ENCODE measurements around the gene RNF168.
"Not testable (repeated sequence)": the region's sequence is repeated elsewhere in the genome, so short reads cannot be mapped to it uniquely, and the experiment has no call there.

The RNF168 gene

DNA sequence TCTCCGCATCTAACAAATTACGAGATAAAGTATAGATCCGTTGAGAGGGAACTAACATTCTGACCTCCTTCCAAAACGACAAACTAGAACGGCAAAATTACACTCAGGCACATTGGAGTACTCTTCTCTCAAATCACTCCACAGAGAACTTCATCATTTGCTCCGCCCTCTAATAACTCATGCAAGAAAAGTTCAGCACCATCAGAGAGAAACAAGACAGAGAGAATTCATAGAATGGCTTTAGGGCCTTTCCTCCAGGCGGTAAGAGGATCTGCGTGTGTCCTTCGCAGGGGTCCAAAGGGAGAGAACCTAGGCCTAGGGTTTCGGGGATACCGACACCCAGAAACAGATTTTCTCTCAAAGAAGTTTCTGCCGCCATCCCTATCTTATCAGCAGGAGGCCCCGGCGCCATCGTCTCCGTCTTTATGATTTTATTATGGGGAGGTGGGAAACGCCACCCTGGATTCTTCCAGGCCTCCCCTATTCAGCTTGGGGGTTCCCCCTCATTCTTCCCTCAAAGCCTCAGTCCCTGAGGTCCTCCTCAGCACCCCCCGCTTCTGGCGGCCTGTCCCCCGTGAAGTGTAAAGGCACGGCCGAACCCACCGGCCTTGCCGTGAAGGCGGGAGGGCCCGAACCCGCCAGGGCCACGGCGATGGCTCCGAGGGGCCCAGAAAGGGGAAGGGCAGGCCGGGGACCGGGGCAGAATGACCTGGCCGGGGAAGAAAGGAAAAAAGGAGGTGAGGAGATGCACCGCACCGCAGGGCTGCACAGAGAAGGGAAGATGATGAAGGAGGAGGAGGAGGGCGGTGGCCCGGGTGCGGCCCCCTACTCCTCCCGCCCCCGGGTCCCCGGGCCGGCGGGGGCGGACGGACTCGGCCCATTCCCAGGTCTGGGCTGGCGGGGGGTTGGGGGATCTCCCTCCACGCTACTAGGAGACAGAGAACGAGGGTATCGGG is 72.1 kb downstream of the RNF168 start:
- in situ Hi-C loops (cut with MboI; ENCODE audit: low pct_unique_long_range_greater_than_20kb, low sequenced_read_pairs) = no loop called here
- peak; percentile 51 for DNase-seq

DNA sequence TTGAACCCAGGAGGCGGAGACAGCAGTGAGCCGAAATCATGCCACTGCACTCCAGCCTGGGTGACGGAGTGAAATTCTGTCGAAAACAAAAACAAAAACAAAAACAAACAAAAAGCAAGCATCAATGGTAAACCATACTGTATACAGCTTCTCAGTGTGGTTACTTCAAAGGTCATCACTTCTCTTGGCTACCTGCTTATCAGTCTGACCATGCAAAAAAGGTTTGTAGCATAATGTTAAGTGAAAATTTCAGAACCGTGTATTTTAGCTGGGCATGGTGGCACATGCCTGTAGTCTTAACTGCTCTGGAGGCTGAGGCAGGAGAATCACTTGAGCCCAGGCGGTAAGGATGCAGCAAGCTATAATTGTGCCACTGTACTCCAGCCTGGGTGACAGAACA is 75.5 kb downstream of the RNF168 start:
- no peak for DNase-seq
- in situ Hi-C loops (cut with MboI; ENCODE audit: low pct_unique_long_range_greater_than_20kb, low sequenced_read_pairs) = no loop called here

GRCh38 chr3:196424421-196424820 is 79.1 kb downstream of the RNF168 start:
- DNase-seq; in situ Hi-C loops (cut with MboI; ENCODE audit: low pct_unique_long_range_greater_than_20kb, low sequenced_read_pairs): not testable (repeated sequence)

DNA sequence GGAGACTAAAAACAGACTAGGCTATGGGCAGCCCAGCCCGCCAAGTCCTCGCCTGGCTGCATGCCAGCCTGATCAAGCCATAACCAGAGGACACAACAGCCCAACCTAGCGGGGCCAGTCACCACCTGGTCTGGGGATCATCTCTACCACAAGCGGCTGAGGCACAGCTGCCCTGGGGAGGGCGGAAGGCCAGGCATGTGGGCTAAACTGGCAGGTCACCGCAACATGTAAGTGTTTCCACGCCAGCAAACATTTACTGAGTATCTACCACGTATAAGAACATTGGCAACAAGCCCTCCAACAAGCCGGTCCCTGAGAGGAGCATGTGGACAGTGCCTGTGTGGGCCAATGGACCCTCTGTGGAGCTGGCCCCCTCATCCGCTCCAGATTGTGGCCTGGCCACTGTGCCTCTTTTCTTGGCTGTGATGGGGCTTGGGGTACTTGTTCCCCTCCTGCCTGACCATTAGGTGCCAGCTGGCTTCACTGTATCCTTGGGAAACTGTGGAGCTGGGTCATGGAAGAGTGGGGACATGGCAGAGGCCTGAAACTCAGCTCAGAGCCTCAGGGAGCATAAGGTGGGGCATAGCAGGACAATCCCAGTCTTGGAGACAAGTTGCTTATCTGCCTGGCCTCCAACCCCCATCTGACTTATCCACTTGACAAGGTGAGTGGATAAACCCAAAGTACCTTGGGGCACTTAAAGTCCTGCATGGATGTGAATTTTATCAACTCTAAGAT is 80.4 kb downstream of the RNF168 start:
- peak; percentile 28 for DNase-seq
- in situ Hi-C loops (cut with MboI; ENCODE audit: low pct_unique_long_range_greater_than_20kb, low sequenced_read_pairs) = no loop called here

GRCh38 chr3:196421668-196422067 is 81.9 kb downstream of the RNF168 start:
- DNase-seq; in situ Hi-C loops (cut with MboI; ENCODE audit: low pct_unique_long_range_greater_than_20kb, low sequenced_read_pairs): not testable (repeated sequence)

- DNase-seq = no peak
- in situ Hi-C loops (cut with MboI; ENCODE audit: low pct_unique_long_range_greater_than_20kb, low sequenced_read_pairs) = no loop called here
Measured at GRCh38 chr3:196419386-196419785, 84.2 kb downstream of the RNF168 start.
